Colonic mucosa (tissue), 4 donors: ENCODE data around the gene LARP6. TPM values are rescaled to one million over a fixed set of nuclear protein-coding genes. Genes with fewer than 3 reads are reported as not detected.

Source experiments
- DNase-seq: peaks from one replicate; pipeline ENCODE4 v3.0.0-alpha.2; 2020
- H3K27ac ChIP-seq: fragments of 200-600 bp; one replicate; pipeline ENCODE4 v1.8.0; 2021
- H3K27me3 ChIP-seq: fragments of 200-600 bp; one replicate; pipeline ENCODE4 v1.8.0; 2021
- H3K36me3 ChIP-seq: fragments of 200-600 bp; one replicate; pipeline ENCODE4 v1.8.0; 2021
- H3K4me1 ChIP-seq: fragments of 200-600 bp; one replicate; pipeline ENCODE4 v1.8.0; 2021; ENCODE audit warnings: mild to moderate bottlenecking
- H3K4me3 ChIP-seq: fragments of 200-600 bp; one replicate; pipeline ENCODE4 v1.8.0; 2021
- H3K9ac ChIP-seq, 2 donors: one replicate each; pipeline ENCODE4 v1.7.0; 2013; ENCODE audit warnings: control low read depth in 2 of 2, low read depth in 2 of 2, low read length in 2 of 2
- H3K9me3 ChIP-seq: fragments of 200-600 bp; one replicate; pipeline ENCODE4 v1.8.0; 2021
- intact Hi-C: fragments of 100-400 bp; cut with DNase I; formaldehyde crosslinking; loops from one replicate; pipeline ENCODE4 v1.14.1; 2022
- total RNA-seq, 2 donors: library from RNA; stranded (reverse); fragmentation: NEBNext Ultra II Directional in 1 of 2; extraction: Animal tissue kit (Norgen Biotek cat#: 25700) in 1 of 2; gene quantifications; one replicate each; pipeline ENCODE4 v1.2.1, GENCODE V29; 2021
- TF ChIP-seq, protein P1 (sequence below): fragments of 200-600 bp; IDR thresholded peaks from one replicate; pipeline ENCODE4 v1.8.0; 2022; ENCODE audit warnings: antibody characterized with exemption, mild to moderate bottlenecking
- donor health status: healthy.
- donor health status: DM: no; HTN: no; CAD: no.
- donor health status: DM: no; HTN: no; CAD: no.

LARP6 gene
- total RNA-seq, 2 donors from 2014 or later = 0.49 to 3.5 TPM

DNA sequence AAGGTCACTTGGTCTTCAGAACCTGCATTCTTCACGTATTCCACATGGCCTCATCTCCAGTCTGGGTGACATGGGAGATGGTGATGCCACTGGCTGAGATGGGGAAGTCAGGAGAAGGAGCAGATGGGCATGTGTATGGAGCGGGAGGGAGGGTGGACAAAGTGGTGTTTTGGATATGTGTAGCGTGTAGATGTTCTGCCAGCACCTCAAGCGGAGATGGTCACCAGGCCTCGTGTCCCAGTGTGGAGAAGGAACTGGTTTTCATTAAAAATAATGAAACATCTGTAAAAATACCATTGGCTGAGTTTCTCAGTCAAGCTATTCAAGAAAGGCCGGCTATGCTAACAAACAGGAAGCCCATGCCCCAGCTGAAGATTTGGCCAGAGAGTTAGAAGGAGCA, 26.2 kb downstream of the LARP6 start:
- Histone ChIP-seq H3K4me3 (no peak overlapping the region), H3K27ac (no peak overlapping the region)
- intact Hi-C loops = no loop called here

DNA sequence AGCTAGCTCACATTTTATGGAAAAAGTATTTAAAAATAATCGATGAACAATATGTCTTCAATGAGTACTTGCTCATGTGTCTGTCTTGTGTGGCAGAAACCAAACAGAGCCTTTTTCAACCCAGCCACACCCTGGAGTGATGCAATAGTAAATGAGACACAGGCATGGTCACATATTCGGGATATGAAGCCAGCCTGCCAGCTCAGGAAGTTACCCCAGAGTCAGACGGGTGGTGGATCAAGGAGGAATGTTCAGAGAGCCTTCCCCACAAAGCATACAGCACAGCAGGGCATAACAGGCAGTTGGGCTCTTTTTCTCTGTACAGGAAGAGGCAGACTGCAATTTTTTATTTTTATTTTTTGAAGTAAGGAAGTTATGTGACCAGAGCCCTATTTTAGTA, 27.3 kb downstream of the LARP6 start:
- TF ChIP-seq, protein P1, sequence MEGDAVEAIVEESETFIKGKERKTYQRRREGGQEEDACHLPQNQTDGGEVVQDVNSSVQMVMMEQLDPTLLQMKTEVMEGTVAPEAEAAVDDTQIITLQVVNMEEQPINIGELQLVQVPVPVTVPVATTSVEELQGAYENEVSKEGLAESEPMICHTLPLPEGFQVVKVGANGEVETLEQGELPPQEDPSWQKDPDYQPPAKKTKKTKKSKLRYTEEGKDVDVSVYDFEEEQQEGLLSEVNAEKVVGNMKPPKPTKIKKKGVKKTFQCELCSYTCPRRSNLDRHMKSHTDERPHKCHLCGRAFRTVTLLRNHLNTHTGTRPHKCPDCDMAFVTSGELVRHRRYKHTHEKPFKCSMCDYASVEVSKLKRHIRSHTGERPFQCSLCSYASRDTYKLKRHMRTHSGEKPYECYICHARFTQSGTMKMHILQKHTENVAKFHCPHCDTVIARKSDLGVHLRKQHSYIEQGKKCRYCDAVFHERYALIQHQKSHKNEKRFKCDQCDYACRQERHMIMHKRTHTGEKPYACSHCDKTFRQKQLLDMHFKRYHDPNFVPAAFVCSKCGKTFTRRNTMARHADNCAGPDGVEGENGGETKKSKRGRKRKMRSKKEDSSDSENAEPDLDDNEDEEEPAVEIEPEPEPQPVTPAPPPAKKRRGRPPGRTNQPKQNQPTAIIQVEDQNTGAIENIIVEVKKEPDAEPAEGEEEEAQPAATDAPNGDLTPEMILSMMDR = no peak
- Histone ChIP-seq H3K9ac (no peak overlapping the region), H3K27me3 (no peaks in the 10 kb centered on the region), H3K36me3 (no peaks in the 10 kb centered on the region), H3K27ac (no peak overlapping the region), H3K9me3 (no peaks in the 10 kb centered on the region), H3K4me3 (no peak overlapping the region), H3K4me1 (no peaks in the 10 kb centered on the region)
- intact Hi-C loops = no loop called here
- peak; percentile 32 for DNase-seq

More for the DNA sequence above, 26.2 kb downstream of the LARP6 start:
- Histone ChIP-seq H3K4me1 (no peaks in the 10 kb centered on the region), H3K9ac (no peak overlapping the region), H3K9me3 (no peaks in the 10 kb centered on the region), H3K36me3 (no peaks in the 10 kb centered on the region), H3K27me3 (no peaks in the 10 kb centered on the region)
- TF ChIP-seq, protein P1 = no peak
- no peak for DNase-seq

DNA sequence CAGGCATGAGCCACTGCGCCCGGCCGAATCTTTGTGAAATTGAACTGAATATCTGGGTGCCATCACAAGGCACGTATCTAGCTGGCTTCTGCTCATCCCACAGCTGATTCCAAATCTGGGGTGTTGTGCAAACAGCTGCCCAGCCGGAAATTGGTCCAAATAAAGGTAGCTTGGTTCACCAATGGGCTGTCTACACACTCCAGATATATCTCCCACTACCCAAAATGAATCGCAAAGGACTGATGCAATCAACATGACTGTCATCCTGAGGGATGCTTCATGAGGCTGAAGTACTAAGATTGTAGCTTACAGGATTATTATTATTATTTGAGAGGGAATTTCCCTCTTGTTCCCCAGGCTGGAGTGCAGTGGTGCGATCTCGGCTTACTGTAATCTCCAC, 28.1 kb downstream of the LARP6 start:
- Histone ChIP-seq H3K4me3 (no peak overlapping the region), H3K36me3 (no peaks in the 10 kb centered on the region), H3K27me3 (no peaks in the 10 kb centered on the region), H3K9me3 (no peaks in the 10 kb centered on the region), H3K9ac (no peak overlapping the region), H3K27ac (no peak overlapping the region), H3K4me1 (no peaks in the 10 kb centered on the region)
- intact Hi-C loops = loop anchor here (2.0 kb wide), 1 partner anchor 49 kb away; no protein-coding TSS in a partner anchor
- TF ChIP-seq, protein P1 = no peak
- DNase-seq = no peak

DNA sequence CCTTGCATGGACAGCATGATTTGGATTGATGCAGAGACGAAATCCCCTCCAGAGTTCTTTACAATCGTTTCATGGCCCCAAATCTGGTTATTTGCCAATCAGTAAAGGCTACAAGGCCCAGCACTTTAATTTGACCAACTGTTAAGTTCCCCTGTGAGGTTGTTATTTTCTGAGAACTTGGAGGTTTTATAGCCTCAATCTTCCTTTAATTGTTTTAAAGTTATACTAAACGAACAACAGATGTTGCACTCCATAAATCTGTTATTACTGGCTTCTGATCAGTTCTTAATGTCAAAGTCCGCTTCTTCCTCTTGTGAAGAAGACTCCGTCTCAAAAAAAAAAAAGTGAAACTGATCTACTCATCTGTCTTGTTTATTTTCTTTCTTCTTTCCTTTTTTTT, 30.8 kb downstream of the LARP6 start:
- Histone ChIP-seq H3K9ac (no peak overlapping the region), H3K4me3 (no peak overlapping the region), H3K27ac (no peak overlapping the region), H3K9me3 (no peaks in the 10 kb centered on the region), H3K27me3 (no peaks in the 10 kb centered on the region), H3K4me1 (no peaks in the 10 kb centered on the region), H3K36me3 (no peaks in the 10 kb centered on the region)
- intact Hi-C loops = no loop called here
- TF ChIP-seq, protein P1 = no peak
- DNase-seq = no peak

DNA sequence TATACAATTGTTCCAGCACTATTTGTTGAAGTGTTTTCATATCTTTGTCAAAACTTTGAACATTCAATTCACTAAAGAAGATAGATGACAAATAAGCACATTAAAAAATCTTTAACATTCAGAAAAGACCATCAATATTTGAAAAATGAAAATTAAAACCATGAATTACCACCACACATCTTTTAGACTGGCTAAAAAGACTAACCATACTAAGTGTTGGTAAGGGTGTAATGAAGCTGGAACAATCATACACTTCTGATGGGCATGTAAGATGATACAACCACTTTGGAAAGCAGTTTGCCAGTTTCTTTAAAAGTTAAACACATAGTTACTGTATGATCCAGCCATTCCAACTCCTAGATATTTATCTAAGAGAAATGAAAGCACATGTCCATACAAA, 33.7 kb downstream of the LARP6 start:
- TF ChIP-seq, protein P1 = no peak
- DNase-seq = no peak

DNA sequence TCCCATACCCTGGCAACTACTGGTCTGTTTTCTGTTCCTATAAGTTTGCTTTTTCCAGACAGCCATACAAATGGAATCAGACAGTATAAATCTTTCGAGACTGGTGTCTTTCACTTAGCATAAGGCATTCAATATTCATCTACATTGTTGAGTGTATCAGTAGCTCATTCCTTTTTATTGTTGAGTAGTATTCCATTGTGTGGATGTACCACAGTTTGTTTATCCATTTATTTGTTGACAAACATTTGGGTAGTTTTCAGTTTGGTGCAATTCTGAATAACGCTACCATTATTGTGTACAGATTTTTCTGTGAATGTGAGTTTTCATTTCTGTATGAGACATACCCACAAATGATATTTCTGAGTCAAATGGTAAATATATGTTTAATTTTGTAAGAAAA, 35.4 kb downstream of the LARP6 start:
- no peak overlapping the region for H3K4me3 ChIP-seq
- no peaks in the 10 kb centered on the region for H3K9me3 ChIP-seq
- H3K27ac ChIP-seq = no peak overlapping the region
- H3K9ac ChIP-seq = no peak overlapping the region
- DNase-seq = no peak
- H3K27me3 ChIP-seq = no peaks in the 10 kb centered on the region
- TF ChIP-seq, protein P1 = no peak
- H3K36me3 ChIP-seq = no peaks in the 10 kb centered on the region
- intact Hi-C loops = no loop called here
- H3K4me1 ChIP-seq = no peaks in the 10 kb centered on the region

More for the DNA sequence above, 33.7 kb downstream of the LARP6 start:
- no peak overlapping the region for H3K27ac ChIP-seq
- intact Hi-C loops = no loop called here
- no peak overlapping the region for H3K9ac ChIP-seq
- no peaks in the 10 kb centered on the region for H3K36me3 ChIP-seq
- no peaks in the 10 kb centered on the region for H3K27me3 ChIP-seq
- no peak overlapping the region for H3K4me3 ChIP-seq
- no peaks in the 10 kb centered on the region for H3K4me1 ChIP-seq
- H3K9me3 ChIP-seq = no peaks in the 10 kb centered on the region
